Endothelial cell of umbilical vein (primary cell): ENCODE results near the gene VAV2. TPM values are rescaled to one million over a fixed set of nuclear protein-coding genes. Genes with fewer than 3 reads are reported as not detected.
"Not testable (repeated sequence)": the region's sequence is repeated elsewhere in the genome, so short reads cannot be mapped to it uniquely, and the experiment has no call there.

Source experiments
- BruUV-seq: library from RNA; stranded (reverse); fragments of 400-500 nt; replicated peaks from 2 replicates; lab custom pipeline; 2021; lab: Mats Ljungman, UMichigan
- CTCF ChIA-PET: fragments of 300-600, 350-600 bp; sonication (Branson Sonifier 250); formaldehyde crosslinking; loops from one replicate; lab custom pipeline; 2021; ENCODE audit warnings: antibody characterized with exemption, inconsistent platforms; lab: Charles Lee
- POLR2A ChIA-PET: fragments of 300-600, 350-600 bp; sonication (Branson Sonifier 250); formaldehyde crosslinking; loops from one replicate; lab custom pipeline; 2021; ENCODE audit warnings: antibody characterized with exemption, inconsistent platforms; lab: Charles Lee
- DNase-seq: peaks from one replicate; pipeline ENCODE4 v3.0.0-alpha.2; 2011; ENCODE audit warnings: low read depth, low spot score
- FAIRE-seq: peaks from 2 replicates; lab custom pipeline; 2011; peaks lifted over from hg19 to GRCh38; lab: Jason Lieb, UNC
- H2AFZ ChIP-seq: 2 replicates; pipeline ENCODE4 v1.6.0; 2012; ENCODE audit warnings: low read depth, low read length, control low read depth, inconsistent platforms
- H3K27ac ChIP-seq: 2 replicates; pipeline ENCODE4 v1.5.1; 2011; ENCODE audit warnings: low read depth, mild to moderate bottlenecking, control low read depth, low read length, moderate library complexity; ENCODE audit not compliant: insufficient read depth
- H3K27me3 ChIP-seq, 2 experiments: 2 replicates each; pipeline versions ENCODE4 v1.6.0 to v1.6.1; 2011; ENCODE audit warnings: low read length in 2 of 2, mixed read lengths in 1 of 2; ENCODE audit not compliant: control insufficient read depth in 2 of 2, insufficient read depth in 2 of 2
- H3K36me3 ChIP-seq, 2 experiments: 2 replicates in 1 of 2; 3 replicates in 1 of 2; pipeline ENCODE4 v1.5.1; 2011; ENCODE audit warnings: low read length in 2 of 2, mild to moderate bottlenecking in 1 of 2, moderate library complexity in 1 of 2; ENCODE audit not compliant: control insufficient read depth in 2 of 2, insufficient read depth in 2 of 2; ENCODE audit errors: extremely low read depth in 1 of 2
- H3K4me1 ChIP-seq: 3 replicates; pipeline ENCODE4 v1.5.1; 2011; ENCODE audit warnings: mild to moderate bottlenecking, low read length; ENCODE audit not compliant: control insufficient read depth, insufficient read depth; ENCODE audit errors: extremely low read depth
- H3K4me2 ChIP-seq: 2 replicates; pipeline ENCODE4 v1.6.1; 2011; ENCODE audit warnings: low read length, control low read depth, mixed read lengths; ENCODE audit not compliant: insufficient read depth
- H3K4me3 ChIP-seq, 3 experiments: fragments of 200-600 bp in 1 of 3; sonication (generic), shearing (Covaris generic) in 1 of 3; replicated peaks in 1 of 3; 2 replicates each; pipeline ENCODE4 v1.5.1; 2011 to 2016; ENCODE audit warnings: control low read depth in 3 of 3, low read length in 3 of 3, mild to moderate bottlenecking in 2 of 3, inconsistent platforms in 1 of 3, low read depth in 1 of 3, moderate library complexity in 1 of 3; ENCODE audit not compliant: insufficient read depth in 1 of 3
- H3K79me2 ChIP-seq: 2 replicates; pipeline ENCODE4 v1.6.0; 2012; ENCODE audit warnings: low read length, inconsistent platforms; ENCODE audit not compliant: control insufficient read depth, insufficient read depth
- H3K9ac ChIP-seq: replicated peaks from 2 replicates; pipeline ENCODE3; 2011; ENCODE audit warnings: low read length, control low read depth; ENCODE audit not compliant: insufficient read depth; ENCODE audit errors: extremely low read depth
- H3K9me1 ChIP-seq: replicated peaks from 3 replicates; pipeline ENCODE4 v1.6.0; 2011; ENCODE audit warnings: mild to moderate bottlenecking, low read length; ENCODE audit not compliant: control insufficient read depth, insufficient read depth; ENCODE audit errors: extremely low read depth
- H3K9me3 ChIP-seq: replicated peaks from 2 replicates; pipeline ENCODE4 v1.5.1; 2012; ENCODE audit warnings: low read length, inconsistent platforms; ENCODE audit not compliant: control insufficient read depth, insufficient read depth
- H4K20me1 ChIP-seq: replicated peaks from 2 replicates; pipeline ENCODE3; 2011; ENCODE audit warnings: mild to moderate bottlenecking, low read length; ENCODE audit not compliant: control insufficient read depth, insufficient read depth; ENCODE audit errors: extremely low read depth
- CTCF ChIP-seq, 2 donors: IDR thresholded peaks; 1 replicate in 1 of 2; 2 replicates in 1 of 2; pipeline ENCODE4 v1.5.1; 2011; ENCODE audit warnings: low read length in 2 of 2, mild to moderate bottlenecking in 2 of 2, moderate library complexity in 2 of 2, control low read depth in 1 of 2, inconsistent platforms in 1 of 2, low read depth in 1 of 2; ENCODE audit not compliant: insufficient read depth in 1 of 2; ENCODE audit errors: extremely low read depth in 1 of 2
- EZH2 ChIP-seq: IDR thresholded peaks from 2 replicates; pipeline ENCODE4 v1.6.1; 2012; ENCODE audit warnings: borderline replicate concordance, low read depth, mild to moderate bottlenecking, moderate library complexity, low read length, inconsistent platforms; ENCODE audit not compliant: severe bottlenecking
- FOS ChIP-seq: IDR thresholded peaks from 2 replicates; pipeline ENCODE4 v1.6.1; 2011; ENCODE audit warnings: mild to moderate bottlenecking, low read length, moderate library complexity, borderline replicate concordance; ENCODE audit not compliant: insufficient read depth
- GATA2 ChIP-seq: IDR thresholded peaks from 2 replicates; pipeline ENCODE4 v1.7.0; 2011; ENCODE audit warnings: low read depth, mild to moderate bottlenecking, moderate library complexity, mixed read lengths, low read length; ENCODE audit not compliant: insufficient read length, insufficient read depth
- JUN ChIP-seq: IDR thresholded peaks from 2 replicates; pipeline ENCODE4 v1.6.1; 2011; ENCODE audit warnings: borderline replicate concordance, low read depth; ENCODE audit not compliant: insufficient read length, insufficient read depth
- MAX ChIP-seq: IDR thresholded peaks from 2 replicates; pipeline ENCODE4 v1.6.1; 2011; ENCODE audit not compliant: insufficient read depth, insufficient read length
- MYC ChIP-seq: IDR thresholded peaks from one replicate; pipeline ENCODE4 v1.6.1; 2011; ENCODE audit warnings: mild to moderate bottlenecking, low read depth, low read length
- POLR2A ChIP-seq: IDR thresholded peaks from 2 replicates; pipeline ENCODE4 v1.6.1; 2012; ENCODE audit warnings: low read depth, mild to moderate bottlenecking, control low read depth, low read length
- POLR2AphosphoS5 ChIP-seq: IDR thresholded peaks from 2 replicates; pipeline ENCODE4 v1.6.1; 2012; ENCODE audit warnings: low read depth, mild to moderate bottlenecking, control low read depth, low read length, moderate library complexity; ENCODE audit not compliant: insufficient read depth
- dilution Hi-C: fragments of 300-500 bp; cut with MboI; formaldehyde crosslinking; loops from one replicate; pipeline ENCODE4 v1.15.0; 2019; ENCODE audit warnings: low sequenced_read_pairs; ENCODE audit not compliant: extremely low pct_ligation_motif_present
- intact Hi-C: fragments of 100-400 bp; cut with micrococcal nuclease; formaldehyde crosslinking; loops from one replicate; pipeline ENCODE4 v1.10.0; 2022
- polyA plus RNA-seq, 4 experiments: library from polyadenylated mRNA; depleted of rRNA in 3 of 4; stranded (reverse) in 3 of 4; unstranded in 1 of 4; fragments of >200 nt; gene quantifications; 2 replicates each; pipeline versions ENCODE4 v1.2.1 to v1.2.3, GENCODE V29; 2011 to 2012; ENCODE audit warnings: missing spikeins in 1 of 4
- total RNA-seq: library from RNA; stranded (reverse); gene quantifications from 2 replicates; pipeline ENCODE4 v1.2.3, GENCODE V29; 2021

The VAV2 gene
- total and polyA plus RNA-seq, 2 donors (not counting 3 experiments of a cell fraction or from before 2014, with no cell fraction given): 10.6 to 30.6 TPM

GRCh38 chr9:133924453-133924852 is 67.7 kb downstream of the VAV2 start:
- intact Hi-C loops: no loop called here
- H3K27ac ChIP-seq: no peak overlapping the region
- no peaks in the 10 kb centered on the region for H3K27me3 ChIP-seq
- TF ChIP-seq JUN (no peak), CTCF (IDR thresholded peaks at IDR 0.05; ENCODE audit: extremely low read depth in 1 of 2, insufficient read depth in 1 of 2, low read depth in 1 of 2, low read length in 2 of 2) (no peak), POLR2A (no peak), POLR2AphosphoS5 (no peak), FOS (no peak), EZH2 (no peak), MYC (no peak), GATA2 (no peak), MAX (no peak)
- DNase-seq (no peak), FAIRE-seq (no peak)
- H4K20me1 ChIP-seq: peaks cover 3% of the 10 kb centered on the region
- H3K36me3 ChIP-seq: no peaks in the 10 kb centered on the region
- peaks cover 43% of the 10 kb centered on the region for H3K79me2 ChIP-seq
- POLR2A ChIA-PET: no interaction called here
- H3K9me3 ChIP-seq: no peaks in the 10 kb centered on the region
- BruUV-seq: no TSS peak
- no peaks in the 10 kb centered on the region for H3K9me1 ChIP-seq
- no peak overlapping the region for H2AFZ ChIP-seq
- no peak overlapping the region for H3K4me2 ChIP-seq
- H3K4me3 ChIP-seq: no peak overlapping the region
- no peaks in the 10 kb centered on the region for H3K4me1 ChIP-seq
- dilution Hi-C loops: no loop called here
- H3K9ac ChIP-seq: no peak overlapping the region
- CTCF ChIA-PET: interaction anchor here (0.9 to 1.3 kb wide), 2 partner anchors 67 to 69 kb away, joined by 3 to 6 read pairs; no protein-coding TSS in a partner anchor

GRCh38 chr9:133923608-133924007 is 68.5 kb downstream of the VAV2 start:
- POLR2A ChIA-PET, H2AFZ ChIP-seq, dilution Hi-C loops, H3K4me3 ChIP-seq, H3K9me1 ChIP-seq, H4K20me1 ChIP-seq, DNase-seq, H3K9me3 ChIP-seq, BruUV-seq, H3K9ac ChIP-seq, H3K27me3 ChIP-seq, H3K4me1 ChIP-seq, H3K27ac ChIP-seq, FAIRE-seq, H3K36me3 ChIP-seq, H3K4me2 ChIP-seq, intact Hi-C loops: not testable (repeated sequence)
- peaks cover 42% of the 10 kb centered on the region for H3K79me2 ChIP-seq
- CTCF ChIA-PET: interaction anchor here (0.9 kb wide), 1 partner anchor 67 kb away, joined by 3 read pairs; no protein-coding TSS in a partner anchor
